Measurements from ENCODE around the gene TIAM1.

Gene TIAM1

DNA sequence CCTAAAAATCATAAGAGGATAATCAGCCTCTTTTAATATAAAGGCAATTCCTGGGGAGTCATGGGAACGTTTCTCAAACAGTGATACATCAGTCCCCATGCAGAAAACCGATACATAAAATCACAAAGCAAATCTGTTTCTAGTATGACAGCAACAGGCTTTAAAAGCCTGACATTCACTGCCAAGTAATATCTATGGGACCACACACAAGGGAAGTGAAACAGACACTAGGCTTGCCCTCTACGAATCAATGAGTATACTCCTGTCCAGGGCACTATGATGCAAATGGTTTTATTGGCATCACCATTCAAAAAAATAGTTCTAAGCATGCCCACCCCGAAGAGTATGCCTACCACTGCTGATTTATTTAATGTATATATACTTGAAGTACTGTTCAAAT lies 54.4 kb downstream of the TIAM1 start:
- H3K23ac ChIP-seq (ENCODE audit: low read depth, low read length, poor library complexity) = no peak overlapping the region
- no peak overlapping the region for H4K8ac ChIP-seq (ENCODE audit: low read depth, low read length)
- no peak overlapping the region for H2BK12ac ChIP-seq (ENCODE audit: low read length)
- DNase-seq (ENCODE audit: low spot score) = no peak
- WGBS, 2 donors (ENCODE audit: extremely low coverage in 2 of 2, insufficient read length in 2 of 2, insufficient replicate concordance in 1 of 2) = no CpG with 5 or more reads among the region's 4 CpGs
- H3K27ac ChIP-seq (replicated peaks; ENCODE audit: low read length) = no peak overlapping the region
- no peak overlapping the region for H2AK5ac ChIP-seq (ENCODE audit: low read depth, low read length)
- no peak overlapping the region for H3K4ac ChIP-seq (ENCODE audit: low read length)
- H3K79me1 ChIP-seq (ENCODE audit: low read depth, low read length) = peaks cover 4% of the 10 kb centered on the region
- H3K4me2 ChIP-seq (ENCODE audit: insufficient read depth, low read length, poor library complexity, severe bottlenecking) = no peak overlapping the region
- H3K14ac ChIP-seq (ENCODE audit: low read length) = no peak overlapping the region
- no peaks in the 10 kb centered on the region for H3K27me3 ChIP-seq (ENCODE audit: control insufficient read depth in 3 of 3, insufficient read depth in 3 of 3, low read depth in 1 of 3, low read length in 3 of 3)
- H3K18ac ChIP-seq (ENCODE audit: low read length) = no peak overlapping the region
- no peak overlapping the region for H2BK15ac ChIP-seq (ENCODE audit: low read length)
- no peak overlapping the region for H3K4me3 ChIP-seq (ENCODE audit: low read length in 2 of 2)
- peaks cover 6% of the 10 kb centered on the region in 2 donors for H3K4me1 ChIP-seq (ENCODE audit: control insufficient read depth in 2 of 2, insufficient read depth in 1 of 2, low read depth in 1 of 2, low read length in 2 of 2)
- no peak overlapping the region for H2AFZ ChIP-seq (ENCODE audit: low read length)
- peaks cover 3 to 5% of the 10 kb centered on the region in 2 donors for H3K36me3 ChIP-seq (replicated peaks in 1 of 2; ENCODE audit: control insufficient read depth in 2 of 2, insufficient read depth in 2 of 2, low read length in 2 of 2)
- no peak overlapping the region for H4K91ac ChIP-seq (ENCODE audit: low read depth, low read length, poor library complexity)
- H3K9ac ChIP-seq (ENCODE audit: low read depth, low read length, poor library complexity) = no peak overlapping the region
- H2BK5ac ChIP-seq (ENCODE audit: low read length) = no peak overlapping the region
- H2BK120ac ChIP-seq (ENCODE audit: low read depth, low read length) = no peak overlapping the region
- H3K9me3 ChIP-seq (replicated peaks in 1 of 2; ENCODE audit: control insufficient read depth in 2 of 2, insufficient read depth in 1 of 2, low read depth in 1 of 2, low read length in 2 of 2) = peaks cover 5% of the 10 kb centered on the region in 2 donors

DNA sequence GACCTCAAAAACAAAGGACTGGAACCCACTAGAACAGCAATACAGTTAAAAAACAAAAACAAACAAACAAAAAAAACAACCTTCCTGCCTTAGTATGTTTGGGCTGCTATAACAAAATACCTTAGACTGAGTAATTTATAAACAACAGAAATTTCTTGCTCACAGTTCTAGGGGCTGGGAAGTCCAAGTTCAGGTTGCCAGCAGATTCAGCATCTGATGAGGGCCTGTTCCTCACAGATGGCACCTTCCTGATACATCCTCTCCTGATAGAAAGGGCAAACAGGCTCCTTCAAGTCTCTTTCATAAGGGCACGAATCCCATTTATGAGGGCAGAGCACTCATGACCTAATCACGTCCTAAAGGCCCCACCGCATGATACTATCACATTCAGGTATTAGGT lies 55.9 kb downstream of the TIAM1 start:
- H3K4me1 ChIP-seq (ENCODE audit: control insufficient read depth in 2 of 2, insufficient read depth in 1 of 2, low read depth in 1 of 2, low read length in 2 of 2) = peaks cover 0 to 2% of the 10 kb centered on the region in 2 donors
- no peak overlapping the region for H4K8ac ChIP-seq (ENCODE audit: low read depth, low read length)
- no peak overlapping the region for H2BK5ac ChIP-seq (ENCODE audit: low read length)
- H3K23ac ChIP-seq (ENCODE audit: low read depth, low read length, poor library complexity) = no peak overlapping the region
- DNase-seq (ENCODE audit: low spot score) = no peak
- H3K27me3 ChIP-seq (ENCODE audit: control insufficient read depth in 3 of 3, insufficient read depth in 3 of 3, low read depth in 1 of 3, low read length in 3 of 3) = no peaks in the 10 kb centered on the region
- H3K9me3 ChIP-seq (replicated peaks in 1 of 2; ENCODE audit: control insufficient read depth in 2 of 2, insufficient read depth in 1 of 2, low read depth in 1 of 2, low read length in 2 of 2) = peaks cover 5% of the 10 kb centered on the region in 2 donors
- H2AFZ ChIP-seq (ENCODE audit: low read length) = no peak overlapping the region
- H3K36me3 ChIP-seq (replicated peaks in 1 of 2; ENCODE audit: control insufficient read depth in 2 of 2, insufficient read depth in 2 of 2, low read length in 2 of 2) = peaks cover 2 to 3% of the 10 kb centered on the region in 2 donors
- H3K4me3 ChIP-seq (ENCODE audit: low read length in 2 of 2) = no peak overlapping the region
- H2BK120ac ChIP-seq (ENCODE audit: low read depth, low read length) = no peak overlapping the region
- no peak overlapping the region for H2BK15ac ChIP-seq (ENCODE audit: low read length)
- no peak overlapping the region for H3K27ac ChIP-seq (replicated peaks; ENCODE audit: low read length)
- no peak overlapping the region for H3K9ac ChIP-seq (ENCODE audit: low read depth, low read length, poor library complexity)
- WGBS, 2 donors (ENCODE audit: extremely low coverage in 2 of 2, insufficient read length in 2 of 2, insufficient replicate concordance in 1 of 2) = no CpG with 5 or more reads among the region's 3 CpGs
- H3K14ac ChIP-seq (ENCODE audit: low read length) = no peak overlapping the region
- no peak overlapping the region for H2AK5ac ChIP-seq (ENCODE audit: low read depth, low read length)
- no peak overlapping the region for H3K4ac ChIP-seq (ENCODE audit: low read length)
- H2BK12ac ChIP-seq (ENCODE audit: low read length) = no peak overlapping the region
- H3K79me1 ChIP-seq (ENCODE audit: low read depth, low read length) = peaks cover 4% of the 10 kb centered on the region
- no peak overlapping the region for H3K4me2 ChIP-seq (ENCODE audit: insufficient read depth, low read length, poor library complexity, severe bottlenecking)
- H4K91ac ChIP-seq (ENCODE audit: low read depth, low read length, poor library complexity) = no peak overlapping the region
- H3K18ac ChIP-seq (ENCODE audit: low read length) = no peak overlapping the region

DNA sequence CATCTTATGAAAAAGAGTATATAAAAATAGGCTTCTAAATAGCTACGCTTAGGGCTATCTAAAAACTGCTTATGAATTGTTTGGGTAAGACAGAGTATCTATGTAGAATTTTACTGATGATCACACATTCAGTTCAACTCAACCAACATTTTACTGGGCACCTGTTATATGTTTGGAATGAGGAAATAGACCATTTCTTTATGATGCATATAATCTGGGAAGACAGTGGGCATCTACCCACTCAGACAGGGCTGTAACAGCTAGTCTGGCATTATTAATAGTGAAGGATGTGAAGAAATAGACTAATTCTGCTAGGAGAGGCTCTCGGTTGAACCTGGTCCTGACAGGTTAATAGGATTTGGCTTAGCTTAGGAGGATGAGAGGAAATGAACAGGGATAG lies 56.9 kb downstream of the TIAM1 start:
- Histone ChIP-seq H2BK15ac (ENCODE audit: low read length) (no peak overlapping the region), H3K4me2 (ENCODE audit: insufficient read depth, low read length, poor library complexity, severe bottlenecking) (no peak overlapping the region), H3K4ac (ENCODE audit: low read length) (no peak overlapping the region), H4K91ac (ENCODE audit: low read depth, low read length, poor library complexity) (no peak overlapping the region), H3K18ac (ENCODE audit: low read length) (no peak overlapping the region), H3K23ac (ENCODE audit: low read depth, low read length, poor library complexity) (no peak overlapping the region), H3K4me3 (ENCODE audit: low read length in 2 of 2) (no peak overlapping the region), H2BK120ac (ENCODE audit: low read depth, low read length) (no peak overlapping the region), H3K9ac (ENCODE audit: low read depth, low read length, poor library complexity) (no peak overlapping the region), H2BK5ac (ENCODE audit: low read length) (no peak overlapping the region), H3K9me3 (replicated peaks in 1 of 2; ENCODE audit: control insufficient read depth in 2 of 2, insufficient read depth in 1 of 2, low read depth in 1 of 2, low read length in 2 of 2) (peaks cover 5% of the 10 kb centered on the region in 2 donors), H3K27ac (replicated peaks; ENCODE audit: low read length) (no peak overlapping the region), H3K4me1 (ENCODE audit: control insufficient read depth in 2 of 2, insufficient read depth in 1 of 2, low read depth in 1 of 2, low read length in 2 of 2) (peaks cover 0 to 2% of the 10 kb centered on the region in 2 donors), H4K8ac (ENCODE audit: low read depth, low read length) (no peak overlapping the region), H2AK5ac (ENCODE audit: low read depth, low read length) (no peak overlapping the region), H3K14ac (ENCODE audit: low read length) (no peak overlapping the region), H3K79me1 (ENCODE audit: low read depth, low read length) (peaks cover 4% of the 10 kb centered on the region), H2BK12ac (ENCODE audit: low read length) (no peak overlapping the region), H3K27me3 (ENCODE audit: control insufficient read depth in 3 of 3, insufficient read depth in 3 of 3, low read depth in 1 of 3, low read length in 3 of 3) (no peaks in the 10 kb centered on the region), H2AFZ (ENCODE audit: low read length) (no peak overlapping the region), H3K36me3 (replicated peaks in 1 of 2; ENCODE audit: control insufficient read depth in 2 of 2, insufficient read depth in 2 of 2, low read length in 2 of 2) (peaks cover 0 to 3% of the 10 kb centered on the region in 2 donors)
- DNase-seq (ENCODE audit: low spot score) = no peak
- WGBS, 2 donors (ENCODE audit: extremely low coverage in 2 of 2, insufficient read length in 2 of 2, insufficient replicate concordance in 1 of 2) = no CpG with 5 or more reads among the region's 2 CpGs

DNA sequence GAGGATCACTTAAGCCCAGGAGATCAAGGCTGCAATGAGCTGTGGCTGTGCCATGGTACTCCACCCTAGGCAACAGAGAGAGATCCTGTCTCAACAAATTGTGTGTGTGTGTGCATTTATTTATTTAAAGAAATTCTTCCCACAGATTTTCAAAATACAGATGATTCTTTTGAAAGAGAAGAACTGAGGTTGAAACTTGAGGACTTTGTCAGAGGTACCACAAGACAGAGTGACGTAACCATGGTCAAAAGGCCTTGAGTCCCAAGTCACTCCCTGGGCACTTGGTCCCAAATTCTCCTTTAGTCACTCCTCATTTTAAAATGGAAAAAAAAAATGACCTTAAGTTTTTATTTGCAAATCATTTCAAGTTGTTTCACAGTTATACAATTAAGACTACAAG lies 57.4 kb downstream of the TIAM1 start:
- no peak overlapping the region for H2BK120ac ChIP-seq (ENCODE audit: low read depth, low read length)
- H3K27ac ChIP-seq (replicated peaks; ENCODE audit: low read length) = no peak overlapping the region
- no peak overlapping the region for H2AK5ac ChIP-seq (ENCODE audit: low read depth, low read length)
- no peak overlapping the region for H3K23ac ChIP-seq (ENCODE audit: low read depth, low read length, poor library complexity)
- no peak overlapping the region for H2AFZ ChIP-seq (ENCODE audit: low read length)
- no peak overlapping the region for H3K14ac ChIP-seq (ENCODE audit: low read length)
- no peak overlapping the region for H2BK5ac ChIP-seq (ENCODE audit: low read length)
- no peak overlapping the region for H3K18ac ChIP-seq (ENCODE audit: low read length)
- no peak overlapping the region for H3K4me2 ChIP-seq (ENCODE audit: insufficient read depth, low read length, poor library complexity, severe bottlenecking)
- no CpG with 5 or more reads among the region's 1 CpG for WGBS, 2 donors (ENCODE audit: extremely low coverage in 2 of 2, insufficient read length in 2 of 2, insufficient replicate concordance in 1 of 2)
- H3K9me3 ChIP-seq (replicated peaks in 1 of 2; ENCODE audit: control insufficient read depth in 2 of 2, insufficient read depth in 1 of 2, low read depth in 1 of 2, low read length in 2 of 2) = peaks cover 5% of the 10 kb centered on the region in 2 donors
- H4K91ac ChIP-seq (ENCODE audit: low read depth, low read length, poor library complexity) = no peak overlapping the region
- no peak overlapping the region for H3K4me3 ChIP-seq (ENCODE audit: low read length in 2 of 2)
- peaks cover 0 to 2% of the 10 kb centered on the region in 2 donors for H3K4me1 ChIP-seq (ENCODE audit: control insufficient read depth in 2 of 2, insufficient read depth in 1 of 2, low read depth in 1 of 2, low read length in 2 of 2)
- H3K4ac ChIP-seq (ENCODE audit: low read length) = no peak overlapping the region
- no peaks in the 10 kb centered on the region for H3K27me3 ChIP-seq (ENCODE audit: control insufficient read depth in 3 of 3, insufficient read depth in 3 of 3, low read depth in 1 of 3, low read length in 3 of 3)
- H3K9ac ChIP-seq (ENCODE audit: low read depth, low read length, poor library complexity) = no peak overlapping the region
- no peak overlapping the region for H2BK12ac ChIP-seq (ENCODE audit: low read length)
- no peak overlapping the region for H4K8ac ChIP-seq (ENCODE audit: low read depth, low read length)
- H3K36me3 ChIP-seq (replicated peaks in 1 of 2; ENCODE audit: control insufficient read depth in 2 of 2, insufficient read depth in 2 of 2, low read length in 2 of 2) = peaks cover 0 to 3% of the 10 kb centered on the region in 2 donors
- peaks cover 2% of the 10 kb centered on the region for H3K79me1 ChIP-seq (ENCODE audit: low read depth, low read length)
- no peak for DNase-seq (ENCODE audit: low spot score)
- H2BK15ac ChIP-seq (ENCODE audit: low read length) = no peak overlapping the region
